Fibroblast of skin of back (primary cell): Measurements from ENCODE around the gene STK38L.

Experiments used
- DNase-seq: peaks from one replicate; pipeline ENCODE4 v3.0.0-alpha.2; 2013

STK38L gene

DNA sequence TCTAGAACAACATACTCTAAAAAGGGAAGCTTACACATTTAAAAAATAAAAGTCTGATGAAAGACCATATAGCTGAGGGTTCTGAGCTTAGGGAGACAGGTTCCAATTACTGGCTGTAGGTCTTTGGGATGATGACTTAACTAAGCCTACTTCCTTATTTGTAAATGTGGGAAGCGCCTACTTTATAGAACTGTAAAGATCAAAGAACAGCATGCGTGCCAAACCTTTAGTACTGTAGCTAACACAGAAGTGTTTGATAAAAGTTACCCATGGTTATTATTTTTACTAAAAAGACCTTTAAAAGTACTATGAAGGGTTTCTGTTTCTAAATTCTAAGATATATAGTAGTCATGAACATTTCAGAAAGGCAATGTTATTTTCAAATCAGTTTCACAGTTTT, 35.7 kb downstream of the STK38L start:
- no peak for DNase-seq

DNA sequence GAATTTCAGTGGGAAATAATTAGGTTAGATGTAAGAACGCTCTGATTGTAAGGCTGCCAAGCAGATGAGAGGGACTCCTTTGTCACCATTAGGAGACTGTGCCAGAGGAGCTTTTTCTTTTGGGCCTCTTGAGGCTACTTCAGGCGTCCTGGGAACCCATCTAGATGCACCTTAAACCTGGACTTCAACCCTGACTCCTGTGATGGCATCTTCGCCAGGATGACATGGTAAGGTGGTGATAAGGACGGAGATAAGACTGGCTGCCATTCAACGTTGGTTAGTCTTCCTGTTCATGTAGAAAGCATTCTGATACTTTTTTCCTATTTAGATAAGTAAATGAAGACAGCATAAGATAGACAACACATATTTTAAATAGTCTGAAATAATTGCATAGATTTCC, 36.3 kb downstream of the STK38L start:
- DNase-seq = no peak

- no peak for DNase-seq
Observed at GRCh38 chr12:27282754-27283153, 38.7 kb downstream of the STK38L start.

DNA sequence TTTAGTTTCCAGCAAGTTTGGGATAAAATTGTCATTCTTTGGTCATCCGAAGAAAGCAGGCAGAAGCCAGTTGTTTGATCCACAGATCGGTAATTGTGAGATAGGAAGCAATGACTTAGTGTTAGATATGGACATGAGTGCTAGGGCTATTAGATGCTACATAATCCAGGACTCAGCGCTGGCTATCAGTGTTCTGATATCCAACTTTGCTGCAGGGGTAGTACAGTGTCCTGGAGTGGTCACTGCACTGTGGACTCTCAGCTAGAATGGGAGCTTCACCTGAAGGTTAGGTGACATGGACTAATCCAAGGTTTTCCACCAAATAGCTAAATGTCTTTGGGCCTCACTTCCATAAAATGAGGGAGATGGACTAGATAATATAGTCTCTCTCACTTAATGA, 39.9 kb downstream of the STK38L start:
- no peak for DNase-seq

- DNase-seq = peak; percentile 97
Observed at GRCh38 chr12:27284751-27285150, 40.7 kb downstream of the STK38L start.

DNA sequence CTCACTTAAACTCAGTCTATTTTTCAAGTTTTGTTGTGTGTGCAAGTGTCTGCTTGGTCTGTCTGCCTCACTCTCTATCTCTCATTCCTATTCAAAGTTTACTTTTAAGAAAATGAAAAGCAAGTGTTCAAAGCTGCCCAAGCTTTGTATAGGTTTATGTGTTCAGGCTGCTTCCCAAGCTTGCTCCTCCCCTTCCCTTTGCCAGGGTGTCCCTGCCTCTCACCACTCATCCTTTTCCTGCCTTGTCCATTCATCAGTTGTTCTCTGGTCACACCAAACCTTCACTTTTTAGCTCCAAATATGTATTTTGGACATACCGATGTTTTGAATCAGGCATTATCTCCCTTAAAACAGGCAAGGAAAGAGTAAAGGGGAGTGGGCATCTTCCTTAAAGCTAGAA, 41.3 kb downstream of the STK38L start:
- DNase-seq = peak; percentile 78

DNA sequence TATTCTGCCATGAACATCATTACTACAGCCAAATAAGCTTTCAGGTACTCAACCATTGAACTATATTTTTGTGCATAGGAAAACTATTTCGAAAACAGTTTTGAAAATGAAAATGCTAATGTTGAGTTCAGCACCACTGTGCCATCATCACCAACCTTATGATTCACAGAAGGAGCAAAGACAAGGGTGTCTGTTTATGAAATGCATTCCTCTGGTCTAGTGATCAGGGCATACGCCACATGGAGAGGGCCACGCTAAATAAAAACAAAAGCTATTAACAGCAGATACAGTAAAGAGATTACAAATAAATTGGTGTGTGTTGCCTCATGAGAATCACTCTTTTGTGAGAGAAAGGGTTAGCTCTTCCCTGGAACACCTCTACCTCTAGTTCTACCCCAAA, 45.3 kb downstream of the STK38L start:
- peak; percentile 39 for DNase-seq

GRCh38 chr12:27290501-27291168, 46.5 kb downstream of the STK38L start:
- DNase-seq = no peak

GRCh38 chr12:27291862-27292261, 47.8 kb downstream of the STK38L start:
- no peak for DNase-seq

DNA sequence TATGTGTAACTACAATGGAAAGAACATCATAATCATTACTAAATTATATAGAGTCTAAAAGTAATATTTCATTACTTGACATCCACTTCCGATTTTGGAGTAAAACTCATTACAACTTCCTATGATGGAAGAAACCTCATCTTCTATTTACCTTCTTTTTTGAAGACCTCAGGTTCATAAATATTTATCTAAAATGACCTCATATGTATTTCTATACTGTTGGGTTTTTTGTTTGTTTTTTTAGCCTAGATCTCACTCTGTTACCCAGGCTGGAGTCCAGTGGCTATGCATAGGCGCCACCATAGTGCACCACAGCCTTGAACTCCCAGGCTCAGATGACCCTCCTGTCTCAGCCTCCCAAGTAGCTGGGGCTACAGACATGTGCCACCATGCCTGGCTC, 48.6 kb downstream of the STK38L start:
- DNase-seq = no peak

- peak; percentile 58 for DNase-seq
Observed at GRCh38 chr12:27293463-27293862, 49.4 kb downstream of the STK38L start.

DNA sequence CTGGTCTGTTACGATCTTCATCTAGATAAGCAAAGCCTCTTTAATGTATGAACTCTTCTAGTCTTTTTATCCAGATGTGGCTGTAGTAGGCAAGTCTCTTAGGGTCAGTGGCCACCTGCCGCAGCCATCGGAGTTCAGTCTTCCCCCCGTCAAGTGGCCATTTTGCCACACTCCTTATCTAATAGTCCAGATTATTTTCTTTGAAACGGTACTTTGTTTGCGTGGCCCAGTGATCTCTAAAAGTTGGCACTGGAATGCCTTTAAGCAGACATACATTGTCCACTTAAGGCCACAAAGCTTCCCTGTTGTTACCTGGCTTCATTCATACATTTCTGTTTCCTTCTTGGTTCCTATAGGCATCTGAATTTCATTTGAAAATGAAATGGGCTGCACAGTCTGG, 52.6 kb downstream of the STK38L start:
- no peak for DNase-seq

DNA sequence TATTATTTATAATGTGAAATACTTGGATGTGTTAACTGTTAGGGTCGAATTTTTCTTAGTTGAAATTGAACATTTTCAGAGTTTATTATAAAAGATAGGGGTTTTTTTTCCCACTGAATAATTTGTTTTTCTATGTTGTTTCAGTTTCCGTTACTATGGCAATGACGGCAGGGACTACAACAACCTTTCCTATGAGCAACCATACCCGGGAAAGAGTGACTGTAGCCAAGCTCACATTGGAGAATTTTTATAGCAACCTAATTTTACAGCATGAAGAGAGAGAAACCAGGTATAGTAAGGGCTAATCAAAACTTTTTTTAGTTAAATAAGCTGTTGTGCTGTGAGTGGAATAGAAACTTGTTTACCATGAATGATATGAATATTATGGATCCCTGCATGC, 53.5 kb downstream of the STK38L start:
- DNase-seq = no peak

- DNase-seq = no peak
Observed at GRCh38 chr12:27299102-27299501, 55.0 kb downstream of the STK38L start.

GRCh38 chr12:27300226-27300625, 56.1 kb downstream of the STK38L start:
- DNase-seq = no peak

DNA sequence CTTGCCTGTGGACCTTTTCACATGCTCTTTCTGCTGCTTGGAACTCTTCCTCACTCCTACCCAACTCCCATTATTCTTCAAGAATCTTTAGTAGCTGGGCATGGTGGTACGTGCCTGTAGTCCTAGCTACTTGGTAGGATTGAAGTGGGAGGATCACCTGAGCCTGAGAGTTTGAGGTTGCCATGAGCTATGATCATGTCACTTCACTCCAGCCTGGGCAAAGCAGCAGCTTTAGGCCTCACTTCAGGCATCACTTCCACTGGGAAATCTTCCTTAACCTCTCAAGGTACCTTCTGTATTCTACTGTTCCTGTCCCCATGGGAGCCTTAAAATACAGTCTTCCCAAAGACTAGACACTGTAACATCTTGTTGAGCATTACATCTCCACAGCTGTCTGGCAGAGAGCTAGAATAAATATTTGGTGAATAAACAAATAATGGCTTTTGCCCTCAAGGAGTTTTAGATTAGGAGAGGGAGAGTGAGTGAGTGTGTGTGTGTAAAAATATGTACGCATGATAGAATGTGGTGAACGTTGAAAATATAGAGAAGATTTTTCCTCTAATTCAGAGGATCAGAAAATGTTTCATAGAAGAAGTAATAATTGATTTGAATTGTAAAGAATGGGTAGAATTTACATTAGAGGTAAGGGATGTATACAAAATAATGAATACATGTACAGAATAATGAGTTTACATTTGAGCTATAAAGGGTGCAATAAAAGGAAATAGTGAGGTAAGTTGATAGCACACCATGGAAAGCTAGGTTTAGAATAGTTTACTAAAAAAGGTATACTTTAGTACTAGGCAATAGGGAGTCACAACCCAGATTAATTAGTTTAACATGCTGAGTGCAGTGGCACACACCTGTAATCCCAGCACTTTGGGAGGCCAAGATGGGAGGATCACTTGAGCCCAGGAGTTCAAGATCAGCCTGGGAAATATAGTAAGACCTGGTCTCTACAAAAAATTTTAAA, 59.3 kb downstream of the STK38L start:
- peak; percentile 64 for DNase-seq

DNA sequence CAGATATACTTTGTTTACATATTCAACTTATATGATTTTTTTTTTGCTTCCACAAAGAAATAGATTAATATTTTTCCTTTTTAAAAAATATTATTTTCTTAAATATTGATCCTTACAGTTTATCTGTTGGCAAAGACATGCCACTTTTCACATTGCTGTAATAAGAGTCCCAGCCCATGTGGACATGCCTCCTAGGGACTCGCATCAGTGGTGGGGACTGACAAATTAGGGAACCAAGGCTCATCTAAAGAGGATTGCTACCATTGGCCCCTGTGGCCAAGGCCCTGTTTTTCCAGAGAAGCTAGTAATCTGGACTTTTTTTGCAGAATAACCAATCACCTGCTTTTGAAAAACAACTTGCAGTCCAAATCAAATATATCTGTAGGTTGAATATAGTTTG, 60.8 kb downstream of the STK38L start:
- no peak for DNase-seq

DNA sequence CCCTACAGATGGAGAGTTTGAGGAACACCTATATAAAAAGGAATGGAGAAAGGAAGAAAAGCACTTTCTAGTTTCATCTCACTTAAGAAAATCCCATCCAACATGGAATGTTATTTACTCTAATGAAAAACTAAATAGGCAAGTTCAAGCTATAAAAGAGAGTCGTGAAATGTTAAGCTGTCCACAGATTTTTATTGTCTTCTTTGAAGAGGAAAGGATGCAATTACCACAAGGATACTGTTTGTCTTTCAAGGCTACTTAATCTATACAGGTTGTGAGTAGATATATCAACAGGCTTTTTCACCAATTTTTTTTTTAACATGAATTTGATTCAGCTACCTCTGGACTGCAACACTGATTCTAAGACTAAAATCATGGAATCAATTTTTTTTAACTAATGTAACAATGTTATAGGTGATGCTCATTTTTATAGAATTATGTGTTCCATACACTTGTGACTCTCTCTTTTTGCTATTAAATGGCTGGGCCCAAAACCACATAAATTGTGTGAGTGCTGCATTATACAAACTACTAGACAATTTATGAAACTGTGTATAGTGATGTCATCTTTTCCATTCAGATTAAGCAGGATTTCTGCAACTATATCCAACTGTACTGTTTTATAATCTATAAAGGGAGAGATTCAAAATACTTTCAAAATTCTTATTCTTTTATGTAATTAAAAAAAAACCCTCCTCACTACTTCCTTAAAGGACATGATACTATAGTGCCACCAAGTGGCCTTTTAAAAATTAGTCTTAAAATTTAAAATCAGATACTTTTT, 61.8 kb downstream of the STK38L start:
- peak; percentile 55 for DNase-seq

GRCh38 chr12:27309293-27309994, 65.4 kb downstream of the STK38L start:
- no peak for DNase-seq

- no peak for DNase-seq
Observed at GRCh38 chr12:27309995-27310315, 65.9 kb downstream of the STK38L start.

DNA sequence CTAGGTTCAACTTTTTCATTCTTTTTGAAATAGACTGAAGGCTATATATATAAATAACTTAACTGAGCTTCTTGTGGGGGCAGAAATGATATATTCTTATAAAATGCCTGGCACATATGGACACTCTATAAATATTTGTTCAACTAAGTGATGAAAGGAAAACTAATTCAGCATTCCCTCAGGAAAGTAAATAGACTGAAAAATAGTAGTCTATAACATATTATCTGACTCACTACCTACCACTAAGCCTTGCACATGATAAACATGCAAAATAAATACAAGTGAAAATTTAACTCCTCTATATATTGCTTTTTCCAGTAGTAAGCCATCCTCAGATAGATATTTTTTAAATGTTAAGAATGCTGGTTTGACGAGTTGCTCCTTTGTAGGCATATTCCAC, 72.9 kb downstream of the STK38L start:
- DNase-seq = no peak

DNA sequence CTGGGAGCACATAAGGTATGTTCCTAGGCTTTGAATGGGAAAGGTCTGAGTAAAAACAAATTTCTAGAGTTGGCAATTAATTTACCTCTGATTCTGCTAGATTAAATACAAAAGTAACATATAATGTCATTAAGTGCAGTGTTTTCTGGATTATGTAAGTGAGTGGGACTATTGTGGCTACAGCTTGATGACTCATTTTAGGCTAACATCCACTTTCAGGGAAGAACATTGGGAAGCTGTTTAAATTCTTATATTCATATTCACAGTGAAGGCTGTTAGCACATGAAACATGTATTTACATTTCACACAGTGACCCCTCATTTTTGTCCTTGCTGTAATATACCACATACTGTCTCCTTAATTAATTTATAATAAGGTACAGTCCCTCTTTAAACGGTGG, 75.3 kb downstream of the STK38L start:
- peak; percentile 70 for DNase-seq

DNA sequence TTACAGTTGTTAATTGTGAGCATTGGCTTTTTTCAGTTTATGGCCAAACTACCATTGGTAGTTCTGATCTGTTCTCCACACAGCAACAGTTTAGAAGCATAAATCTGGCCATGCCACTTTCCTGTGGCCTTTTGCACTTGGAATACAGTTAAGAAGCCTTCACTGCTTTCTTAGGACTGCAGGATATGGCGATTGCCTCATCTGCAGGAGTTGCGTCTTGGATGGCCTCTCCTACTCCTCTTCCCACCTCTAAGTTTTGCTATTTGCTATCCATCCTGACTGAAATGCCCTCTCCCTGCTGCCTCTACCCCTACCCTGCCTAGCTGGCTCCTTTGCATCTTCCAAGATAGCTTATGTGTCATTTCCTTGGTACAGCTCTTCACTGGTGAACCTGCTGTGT, 75.8 kb downstream of the STK38L start:
- DNase-seq = no peak
